Loucy (cell line): ENCODE data around the gene SPHK2.
A peak's percentile ranks its signal among the peaks of the same experiment; 100 is the strongest.

ENCODE experiments used
- EZH2phosphoT487 ChIP-seq: fragments of 200-600 bp; IDR thresholded peaks from 2 replicates; pipeline ENCODE4 v1.6.1; 2018; ENCODE audit warnings: antibody characterized with exemption, mild to moderate bottlenecking, moderate library complexity, borderline replicate concordance
- TF ChIP-seq, protein P1 (sequence below): fragments of 200-600 bp; sonication (generic); conservative IDR thresholded peaks from 2 replicates; pipeline ENCODE4 v1.5.1; 2014; ENCODE audit warnings: mild to moderate bottlenecking, antibody characterized with exemption, low read length

DNA sequence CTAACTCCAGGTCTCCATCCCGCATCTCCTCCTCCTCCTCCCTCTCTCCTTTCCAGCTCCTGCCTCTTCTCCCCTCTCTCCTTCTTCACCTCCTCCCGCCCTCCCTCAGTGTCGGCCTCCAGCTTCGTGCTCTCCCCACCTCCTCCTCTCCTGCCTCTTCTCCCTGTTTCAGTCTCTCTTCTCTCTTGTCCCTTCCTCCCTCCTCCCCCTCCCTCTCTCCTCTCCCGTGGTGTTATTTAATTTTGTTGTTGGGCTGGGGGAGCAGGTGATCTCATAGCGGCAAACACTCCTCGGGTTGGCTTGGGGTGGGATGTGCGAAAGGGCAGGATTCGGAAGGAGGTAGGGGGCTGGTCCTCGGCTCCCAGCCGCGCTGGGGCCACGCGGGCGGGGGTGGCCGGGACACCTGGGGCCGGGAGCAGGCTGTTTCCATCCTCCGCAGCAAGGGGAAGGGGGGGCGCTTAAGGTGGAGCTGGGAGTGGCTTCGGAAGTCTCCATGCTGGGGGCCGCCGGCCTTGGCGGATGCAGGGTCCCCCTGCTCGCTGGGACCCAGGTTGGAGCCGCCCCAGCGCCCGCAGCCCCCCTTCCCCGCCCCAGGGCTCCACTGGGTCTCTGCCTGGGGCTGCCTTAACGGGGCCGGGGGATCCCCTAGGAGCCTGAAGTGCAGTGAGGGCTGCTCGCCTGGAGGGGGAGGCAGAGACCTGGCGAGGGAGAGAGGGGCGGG, 26.9 kb downstream of the SPHK2 start, which contains the start of gene CA11:
- TF ChIP-seq, protein P1, sequence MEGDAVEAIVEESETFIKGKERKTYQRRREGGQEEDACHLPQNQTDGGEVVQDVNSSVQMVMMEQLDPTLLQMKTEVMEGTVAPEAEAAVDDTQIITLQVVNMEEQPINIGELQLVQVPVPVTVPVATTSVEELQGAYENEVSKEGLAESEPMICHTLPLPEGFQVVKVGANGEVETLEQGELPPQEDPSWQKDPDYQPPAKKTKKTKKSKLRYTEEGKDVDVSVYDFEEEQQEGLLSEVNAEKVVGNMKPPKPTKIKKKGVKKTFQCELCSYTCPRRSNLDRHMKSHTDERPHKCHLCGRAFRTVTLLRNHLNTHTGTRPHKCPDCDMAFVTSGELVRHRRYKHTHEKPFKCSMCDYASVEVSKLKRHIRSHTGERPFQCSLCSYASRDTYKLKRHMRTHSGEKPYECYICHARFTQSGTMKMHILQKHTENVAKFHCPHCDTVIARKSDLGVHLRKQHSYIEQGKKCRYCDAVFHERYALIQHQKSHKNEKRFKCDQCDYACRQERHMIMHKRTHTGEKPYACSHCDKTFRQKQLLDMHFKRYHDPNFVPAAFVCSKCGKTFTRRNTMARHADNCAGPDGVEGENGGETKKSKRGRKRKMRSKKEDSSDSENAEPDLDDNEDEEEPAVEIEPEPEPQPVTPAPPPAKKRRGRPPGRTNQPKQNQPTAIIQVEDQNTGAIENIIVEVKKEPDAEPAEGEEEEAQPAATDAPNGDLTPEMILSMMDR = peak; percentile 74
- no peak for TF ChIP-seq EZH2phosphoT487
